ENCODE data around the gene USP38. TPM values are rescaled to one million over a fixed set of nuclear protein-coding genes. Genes with fewer than 3 reads are reported as not detected.

USP38 gene
- total RNA-seq, 1 experiment from 2014 or later, result 18.6 TPM

DNA sequence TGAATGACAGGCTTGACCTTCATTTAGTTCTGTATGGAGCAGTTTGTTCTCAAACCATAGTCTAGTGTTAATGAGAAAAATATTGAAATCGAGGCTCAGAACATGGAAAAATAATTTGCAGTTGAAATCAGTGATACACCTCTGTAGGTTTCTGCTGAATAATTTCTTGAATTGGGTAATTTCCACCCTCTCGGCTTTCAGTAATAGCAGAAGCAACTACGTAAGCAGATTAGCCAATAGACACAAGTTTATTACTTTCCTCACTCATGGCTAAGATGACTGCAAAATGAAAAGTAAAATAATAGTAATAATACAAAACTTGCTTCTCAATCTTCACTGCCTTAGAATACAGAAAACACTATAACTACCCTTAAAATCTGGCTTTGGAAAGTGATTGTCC lies 46.0 kb downstream of the USP38 start (continued):
- TF ChIP-seq, protein P1, sequence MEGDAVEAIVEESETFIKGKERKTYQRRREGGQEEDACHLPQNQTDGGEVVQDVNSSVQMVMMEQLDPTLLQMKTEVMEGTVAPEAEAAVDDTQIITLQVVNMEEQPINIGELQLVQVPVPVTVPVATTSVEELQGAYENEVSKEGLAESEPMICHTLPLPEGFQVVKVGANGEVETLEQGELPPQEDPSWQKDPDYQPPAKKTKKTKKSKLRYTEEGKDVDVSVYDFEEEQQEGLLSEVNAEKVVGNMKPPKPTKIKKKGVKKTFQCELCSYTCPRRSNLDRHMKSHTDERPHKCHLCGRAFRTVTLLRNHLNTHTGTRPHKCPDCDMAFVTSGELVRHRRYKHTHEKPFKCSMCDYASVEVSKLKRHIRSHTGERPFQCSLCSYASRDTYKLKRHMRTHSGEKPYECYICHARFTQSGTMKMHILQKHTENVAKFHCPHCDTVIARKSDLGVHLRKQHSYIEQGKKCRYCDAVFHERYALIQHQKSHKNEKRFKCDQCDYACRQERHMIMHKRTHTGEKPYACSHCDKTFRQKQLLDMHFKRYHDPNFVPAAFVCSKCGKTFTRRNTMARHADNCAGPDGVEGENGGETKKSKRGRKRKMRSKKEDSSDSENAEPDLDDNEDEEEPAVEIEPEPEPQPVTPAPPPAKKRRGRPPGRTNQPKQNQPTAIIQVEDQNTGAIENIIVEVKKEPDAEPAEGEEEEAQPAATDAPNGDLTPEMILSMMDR (IDR thresholded peaks at IDR 0.05 in 2 of 3, conservative IDR thresholded peaks at IDR 0.05 in 1 of 3; ENCODE audit: borderline replicate concordance in 1 of 3, insufficient read depth in 1 of 3, low read depth in 2 of 3, low read length in 2 of 3), result no peak
- TF ChIP-seq, protein P2, sequence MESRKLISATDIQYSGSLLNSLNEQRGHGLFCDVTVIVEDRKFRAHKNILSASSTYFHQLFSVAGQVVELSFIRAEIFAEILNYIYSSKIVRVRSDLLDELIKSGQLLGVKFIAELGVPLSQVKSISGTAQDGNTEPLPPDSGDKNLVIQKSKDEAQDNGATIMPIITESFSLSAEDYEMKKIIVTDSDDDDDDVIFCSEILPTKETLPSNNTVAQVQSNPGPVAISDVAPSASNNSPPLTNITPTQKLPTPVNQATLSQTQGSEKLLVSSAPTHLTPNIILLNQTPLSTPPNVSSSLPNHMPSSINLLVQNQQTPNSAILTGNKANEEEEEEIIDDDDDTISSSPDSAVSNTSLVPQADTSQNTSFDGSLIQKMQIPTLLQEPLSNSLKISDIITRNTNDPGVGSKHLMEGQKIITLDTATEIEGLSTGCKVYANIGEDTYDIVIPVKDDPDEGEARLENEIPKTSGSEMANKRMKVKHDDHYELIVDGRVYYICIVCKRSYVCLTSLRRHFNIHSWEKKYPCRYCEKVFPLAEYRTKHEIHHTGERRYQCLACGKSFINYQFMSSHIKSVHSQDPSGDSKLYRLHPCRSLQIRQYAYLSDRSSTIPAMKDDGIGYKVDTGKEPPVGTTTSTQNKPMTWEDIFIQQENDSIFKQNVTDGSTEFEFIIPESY (IDR thresholded peaks at IDR 0.05; ENCODE audit: extremely low read depth, insufficient replicate concordance, low read length), result no peak
- TF ChIP-seq POLR2A (IDR thresholded peaks at IDR 0.05; ENCODE audit: borderline replicate concordance, extremely low read depth, insufficient read depth, insufficient read length) (no peak), ZNF274 (IDR thresholded peaks at IDR 0.05; ENCODE audit: low read depth, low read length) (no peak), TCF7L2 (IDR thresholded peaks at IDR 0.05; ENCODE audit: borderline replicate concordance, extremely low read depth, insufficient read depth, insufficient read length) (no peak), FOSL1 (IDR thresholded peaks at IDR 0.05; ENCODE audit: low read depth) (no peak), ZFX (IDR thresholded peaks at IDR 0.05) (no peak), EZH2 (IDR thresholded peaks at IDR 0.05) (no peak)

DNA sequence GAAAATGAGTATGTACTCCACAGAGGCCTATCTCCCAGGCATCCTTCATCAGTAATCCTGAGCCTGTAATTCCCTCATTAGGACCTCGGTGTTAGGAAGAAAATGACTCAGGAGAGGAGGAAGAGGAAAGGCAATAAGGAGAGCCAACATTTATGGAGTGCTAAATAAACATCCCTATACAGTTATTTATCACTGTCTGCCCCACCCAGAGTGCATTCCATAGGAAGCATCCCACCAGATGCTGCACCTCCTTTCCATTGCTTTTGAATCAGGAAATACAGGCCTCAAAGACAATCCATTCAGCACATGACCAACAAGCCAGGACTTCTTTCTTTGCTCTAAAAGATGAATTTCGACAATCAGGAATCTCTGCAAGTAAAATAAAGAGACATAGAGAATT lies 47.6 kb downstream of the USP38 start:
- no TSS peak for BruUV-seq (replicated peaks)
- H3K9ac ChIP-seq (ENCODE audit: low read length), result no peak overlapping the region
- no peaks in the 10 kb centered on the region for H3K79me2 ChIP-seq (ENCODE audit: insufficient read depth, low read length)
- DNase-seq (ENCODE audit: low read depth, low spot score) (no peak), ATAC-seq (no peak)
- H3K36me3 ChIP-seq (ENCODE audit: control insufficient read depth in 1 of 2, insufficient read depth in 2 of 2, low read length in 2 of 2), result no peaks in the 10 kb centered on the region
- H3K4me1 ChIP-seq (ENCODE audit: control insufficient read depth in 1 of 2, insufficient read depth in 2 of 2, low read length in 2 of 2), result no peaks in the 10 kb centered on the region
- no peak overlapping the region for H3K27ac ChIP-seq (ENCODE audit: low read depth, low read length)
- H3K27me3 ChIP-seq (ENCODE audit: insufficient read depth, low read length), result no peaks in the 10 kb centered on the region
- no peaks in the 10 kb centered on the region for H3K9me2 ChIP-seq (ENCODE audit: insufficient read depth)
- no peaks in the 10 kb centered on the region for H3K9me3 ChIP-seq (ENCODE audit: control insufficient read depth in 1 of 2, insufficient read depth in 1 of 2, low read depth in 1 of 2, low read length in 2 of 2)
- TF ChIP-seq YY1 (IDR thresholded peaks at IDR 0.05; ENCODE audit: extremely low read depth, insufficient replicate concordance, low read depth, low read length), result no peak
- no peak for TF ChIP-seq EZH2phosphoT487 (IDR thresholded peaks at IDR 0.05; ENCODE audit: borderline replicate concordance)
- no peak for TF ChIP-seq POLR2A (IDR thresholded peaks at IDR 0.05; ENCODE audit: borderline replicate concordance, extremely low read depth, insufficient read depth, insufficient read length)
- no peak for TF ChIP-seq SIN3A (IDR thresholded peaks at IDR 0.05; ENCODE audit: low read depth)
- TF ChIP-seq, protein P1 (IDR thresholded peaks at IDR 0.05 in 2 of 3, conservative IDR thresholded peaks at IDR 0.05 in 1 of 3; ENCODE audit: borderline replicate concordance in 1 of 3, insufficient read depth in 1 of 3, low read depth in 2 of 3, low read length in 2 of 3), result no peak
- TF ChIP-seq ZFX (IDR thresholded peaks at IDR 0.05), result no peak
- TF ChIP-seq, protein P3, sequence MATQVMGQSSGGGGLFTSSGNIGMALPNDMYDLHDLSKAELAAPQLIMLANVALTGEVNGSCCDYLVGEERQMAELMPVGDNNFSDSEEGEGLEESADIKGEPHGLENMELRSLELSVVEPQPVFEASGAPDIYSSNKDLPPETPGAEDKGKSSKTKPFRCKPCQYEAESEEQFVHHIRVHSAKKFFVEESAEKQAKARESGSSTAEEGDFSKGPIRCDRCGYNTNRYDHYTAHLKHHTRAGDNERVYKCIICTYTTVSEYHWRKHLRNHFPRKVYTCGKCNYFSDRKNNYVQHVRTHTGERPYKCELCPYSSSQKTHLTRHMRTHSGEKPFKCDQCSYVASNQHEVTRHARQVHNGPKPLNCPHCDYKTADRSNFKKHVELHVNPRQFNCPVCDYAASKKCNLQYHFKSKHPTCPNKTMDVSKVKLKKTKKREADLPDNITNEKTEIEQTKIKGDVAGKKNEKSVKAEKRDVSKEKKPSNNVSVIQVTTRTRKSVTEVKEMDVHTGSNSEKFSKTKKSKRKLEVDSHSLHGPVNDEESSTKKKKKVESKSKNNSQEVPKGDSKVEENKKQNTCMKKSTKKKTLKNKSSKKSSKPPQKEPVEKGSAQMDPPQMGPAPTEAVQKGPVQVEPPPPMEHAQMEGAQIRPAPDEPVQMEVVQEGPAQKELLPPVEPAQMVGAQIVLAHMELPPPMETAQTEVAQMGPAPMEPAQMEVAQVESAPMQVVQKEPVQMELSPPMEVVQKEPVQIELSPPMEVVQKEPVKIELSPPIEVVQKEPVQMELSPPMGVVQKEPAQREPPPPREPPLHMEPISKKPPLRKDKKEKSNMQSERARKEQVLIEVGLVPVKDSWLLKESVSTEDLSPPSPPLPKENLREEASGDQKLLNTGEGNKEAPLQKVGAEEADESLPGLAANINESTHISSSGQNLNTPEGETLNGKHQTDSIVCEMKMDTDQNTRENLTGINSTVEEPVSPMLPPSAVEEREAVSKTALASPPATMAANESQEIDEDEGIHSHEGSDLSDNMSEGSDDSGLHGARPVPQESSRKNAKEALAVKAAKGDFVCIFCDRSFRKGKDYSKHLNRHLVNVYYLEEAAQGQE (IDR thresholded peaks at IDR 0.05; ENCODE audit: low read depth), result no peak
- no peak for TF ChIP-seq ZNF274 (IDR thresholded peaks at IDR 0.05; ENCODE audit: low read depth, low read length)
- ChIA-PET POLR2A (no interaction called here), CTCF (no interaction called here), RAD21 (ENCODE audit: low non-redundant PET in 1 of 2, low total read pairs in 2 of 2, uncharacterized antibody in 2 of 2, unreplicated experiment in 2 of 2) (no interaction called here)
- H3K4me2 ChIP-seq (ENCODE audit: low read length), result no peak overlapping the region
- intact Hi-C loops (cut with micrococcal nuclease), result no loop called here
- H2AFZ ChIP-seq (ENCODE audit: low read depth, low read length, poor library complexity, severe bottlenecking), result no peak overlapping the region
- no peak overlapping the region for H3K4me3 ChIP-seq (replicated peaks in 1 of 2; ENCODE audit: low read depth in 1 of 2, low read length in 2 of 2)
- H4K20me1 ChIP-seq (ENCODE audit: insufficient read depth), result no peaks in the 10 kb centered on the region
